Measurements from ENCODE around the gene AUTS2. TPM values are rescaled to one million over a fixed set of nuclear protein-coding genes. Genes with fewer than 3 reads are reported as not detected.

The AUTS2 gene
- polyA plus RNA-seq, 1 donor (not counting 4 experiments of a cell fraction or from before 2014, with no cell fraction given), result 4.7 TPM

DNA sequence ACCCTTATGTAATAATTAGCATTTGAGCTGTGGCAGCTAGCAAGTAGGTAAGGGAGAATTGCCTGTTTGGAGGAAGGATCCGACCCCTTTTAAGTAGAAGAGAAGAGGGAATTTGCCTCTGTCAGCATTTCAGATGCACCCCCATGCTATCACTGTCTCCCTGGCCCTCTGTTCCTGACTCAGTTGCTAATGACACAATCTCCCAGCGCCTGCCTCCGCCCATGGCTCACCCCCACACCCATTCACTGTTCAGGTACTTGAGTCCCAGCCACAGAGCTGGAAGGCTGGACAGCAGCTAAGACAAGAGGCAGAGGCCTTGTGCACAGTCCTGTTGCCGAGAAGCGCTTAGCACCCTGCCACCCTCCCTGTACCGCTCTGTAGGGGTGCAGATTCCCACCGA, 1021.4 kb downstream of the AUTS2 start:
- no peak for FAIRE-seq
- Histone ChIP-seq H3K4me3 (ENCODE audit: control insufficient read depth in 2 of 3, extremely low read depth in 1 of 3, insufficient read depth in 2 of 3, low read depth in 1 of 3, low read length in 3 of 3) (no peak overlapping the region), H3K79me2 (ENCODE audit: control insufficient read depth, insufficient read depth, low read length) (no peaks in the 10 kb centered on the region)

GRCh38 chr7:70620333-70621055, 1022.2 kb downstream of the AUTS2 start:
- no peaks in the 10 kb centered on the region for H3K9me3 ChIP-seq (ENCODE audit: control insufficient read depth, low read depth, low read length)
- H3K4me1 ChIP-seq (ENCODE audit: control insufficient read depth, extremely low read depth, insufficient read depth, low read length), result peaks cover 8% of the 10 kb centered on the region
- H3K27ac ChIP-seq (ENCODE audit: control insufficient read depth, insufficient read depth, low read length), result no peak overlapping the region
- no peak for TF ChIP-seq CTCF (optimal IDR thresholded peaks at IDR 0.05 in 1 of 3, IDR thresholded peaks at IDR 0.05 in 1 of 3, conservative IDR thresholded peaks at IDR 0.05 in 1 of 3; ENCODE audit: extremely low read depth in 1 of 3, insufficient read depth in 2 of 3, low read length in 3 of 3)
- no peak for TF ChIP-seq EZH2 (IDR thresholded peaks at IDR 0.05; ENCODE audit: low read length)
- no peak overlapping the region for H3K4me2 ChIP-seq (ENCODE audit: control insufficient read depth, extremely low read depth, insufficient read depth, low read depth, low read length)
- no peak overlapping the region for H2AFZ ChIP-seq (ENCODE audit: control insufficient read depth, low read length)
- H3K79me2 ChIP-seq (ENCODE audit: control insufficient read depth, insufficient read depth, low read length), result no peaks in the 10 kb centered on the region
- H3K9me1 ChIP-seq (ENCODE audit: control insufficient read depth, extremely low read depth, insufficient read depth, low read length), result peaks cover 2% of the 10 kb centered on the region
- no peaks in the 10 kb centered on the region for H3K27me3 ChIP-seq (ENCODE audit: control insufficient read depth, extremely low read depth, insufficient read depth, low read length)
- dilution Hi-C loops (cut with MboI; ENCODE audit: extremely low pct_ligation_motif_present, low sequenced_read_pairs), result no loop called here
- H3K4me3 ChIP-seq (ENCODE audit: control insufficient read depth in 2 of 3, extremely low read depth in 1 of 3, insufficient read depth in 2 of 3, low read depth in 1 of 3, low read length in 3 of 3), result no peak overlapping the region
- FAIRE-seq (no peak), DNase-seq (ENCODE audit: low read depth, low spot score) (no peak)
- H4K20me1 ChIP-seq (ENCODE audit: control insufficient read depth, extremely low read depth, insufficient read depth, low read length), result no peaks in the 10 kb centered on the region
- no peak overlapping the region for H3K9ac ChIP-seq (ENCODE audit: control insufficient read depth, extremely low read depth, insufficient read depth, low read length)
- H3K36me3 ChIP-seq (ENCODE audit: control insufficient read depth in 2 of 2, extremely low read depth in 1 of 2, insufficient read depth in 2 of 2, low read length in 2 of 2), result no peaks in the 10 kb centered on the region

More for the DNA sequence above, 1021.4 kb downstream of the AUTS2 start:
- dilution Hi-C loops (cut with MboI; ENCODE audit: extremely low pct_ligation_motif_present, low sequenced_read_pairs), result no loop called here
- Histone ChIP-seq H4K20me1 (ENCODE audit: control insufficient read depth, extremely low read depth, insufficient read depth, low read length) (no peaks in the 10 kb centered on the region), H3K27ac (ENCODE audit: control insufficient read depth, insufficient read depth, low read length) (no peak overlapping the region), H3K27me3 (ENCODE audit: control insufficient read depth, extremely low read depth, insufficient read depth, low read length) (no peaks in the 10 kb centered on the region), H3K9ac (ENCODE audit: control insufficient read depth, extremely low read depth, insufficient read depth, low read length) (no peak overlapping the region), H2AFZ (ENCODE audit: control insufficient read depth, low read length) (no peak overlapping the region), H3K4me1 (ENCODE audit: control insufficient read depth, extremely low read depth, insufficient read depth, low read length) (peaks cover 16% of the 10 kb centered on the region), H3K9me3 (ENCODE audit: control insufficient read depth, low read depth, low read length) (no peaks in the 10 kb centered on the region), H3K4me2 (ENCODE audit: control insufficient read depth, extremely low read depth, insufficient read depth, low read depth, low read length) (no peak overlapping the region), H3K36me3 (ENCODE audit: control insufficient read depth in 2 of 2, extremely low read depth in 1 of 2, insufficient read depth in 2 of 2, low read length in 2 of 2) (no peaks in the 10 kb centered on the region), H3K9me1 (ENCODE audit: control insufficient read depth, extremely low read depth, insufficient read depth, low read length) (peaks cover 2% of the 10 kb centered on the region)
- DNase-seq (ENCODE audit: low read depth, low spot score), result no peak
- TF ChIP-seq EZH2 (IDR thresholded peaks at IDR 0.05; ENCODE audit: low read length), result no peak
- no peak for TF ChIP-seq CTCF (optimal IDR thresholded peaks at IDR 0.05 in 1 of 3, IDR thresholded peaks at IDR 0.05 in 1 of 3, conservative IDR thresholded peaks at IDR 0.05 in 1 of 3; ENCODE audit: extremely low read depth in 1 of 3, insufficient read depth in 2 of 3, low read length in 3 of 3)
